HEK293T (cell line): ENCODE data around the gene C15orf39.
A peak's percentile ranks its signal among the peaks of the same experiment; 100 is the strongest.

ENCODE experiments used
- CTCF ChIA-PET: fragments of 350-600 bp; formaldehyde crosslinking; extraction: SDS; loops from one replicate; lab custom pipeline; 2021; ENCODE audit warnings: antibody characterized with exemption, inconsistent platforms; lab: Yijun Ruan, JAX
- POLR2A ChIA-PET: fragments of 350-600 bp; formaldehyde crosslinking; extraction: SDS; loops from one replicate; lab custom pipeline; 2020; ENCODE audit warnings: antibody characterized with exemption, inconsistent platforms; lab: Yijun Ruan, JAX
- DNase-seq: peaks from one replicate; pipeline ENCODE4 v3.0.0; 2012; ENCODE audit warnings: mixed read lengths; ENCODE audit errors: extremely low spot score
- ARNT ChIP-seq: fragments of 450-650 bp; IDR thresholded peaks from 2 replicates; pipeline ENCODE4 v1.6.1; 2017; ENCODE audit warnings: mild to moderate bottlenecking
- BHLHE40 ChIP-seq: fragments of 450-650 bp; IDR thresholded peaks from 2 replicates; pipeline ENCODE4 v1.6.1; 2016; ENCODE audit warnings: mild to moderate bottlenecking, moderate library complexity, borderline replicate concordance
- CTBP1 ChIP-seq: fragments of 450-650 bp; IDR thresholded peaks from 2 replicates; pipeline ENCODE4 v1.6.1; 2016; ENCODE audit warnings: borderline replicate concordance
- ELF4 ChIP-seq: fragments of 450-650 bp; IDR thresholded peaks from 2 replicates; pipeline ENCODE4 v1.6.1; 2017; ENCODE audit warnings: antibody characterized with exemption
- FOXA1 ChIP-seq: fragments of 450-650 bp; IDR thresholded peaks from 2 replicates; pipeline ENCODE4 v1.6.1; 2016; ENCODE audit warnings: mild to moderate bottlenecking
- FOXK2 ChIP-seq: fragments of 450-650 bp; IDR thresholded peaks from 2 replicates; pipeline ENCODE4 v1.6.1; 2016; ENCODE audit warnings: mild to moderate bottlenecking
- FOXM1 ChIP-seq: fragments of 450-650 bp; IDR thresholded peaks from 2 replicates; pipeline ENCODE4 v1.6.1; 2017; ENCODE audit warnings: mild to moderate bottlenecking, borderline replicate concordance
- HDGF ChIP-seq: fragments of 450-650 bp; IDR thresholded peaks from 2 replicates; pipeline ENCODE4 v1.6.1; 2017; ENCODE audit warnings: antibody characterized with exemption, borderline replicate concordance
- L3MBTL2 ChIP-seq: fragments of 450-650 bp; conservative IDR thresholded peaks from 2 replicates; pipeline ENCODE4 v1.6.1; 2016; ENCODE audit warnings: mild to moderate bottlenecking
- LEF1 ChIP-seq: fragments of 450-650 bp; IDR thresholded peaks from 2 replicates; pipeline ENCODE4 v1.6.1; 2017; ENCODE audit warnings: mild to moderate bottlenecking, borderline replicate concordance
- NFRKB ChIP-seq: fragments of 450-650 bp; IDR thresholded peaks from 2 replicates; pipeline ENCODE4 v1.6.1; 2016; ENCODE audit warnings: mild to moderate bottlenecking, moderate library complexity
- PKNOX1 ChIP-seq: fragments of 450-650 bp; IDR thresholded peaks from 2 replicates; pipeline ENCODE4 v1.6.1; 2016
- SP1 ChIP-seq: fragments of 450-650 bp; IDR thresholded peaks from 2 replicates; pipeline ENCODE4 v1.6.1; 2017
- SUZ12 ChIP-seq: fragments of 450-650 bp; IDR thresholded peaks from 2 replicates; pipeline ENCODE4 v1.6.1; 2016; ENCODE audit warnings: mild to moderate bottlenecking
- TARDBP ChIP-seq: fragments of 450-650 bp; IDR thresholded peaks from 2 replicates; pipeline ENCODE4 v1.6.1; 2016
- ZNF384 ChIP-seq: fragments of 450-650 bp; IDR thresholded peaks from 2 replicates; pipeline ENCODE4 v1.6.1; 2016

C15orf39 gene

GRCh38 chr15:75195766-75196241 is 5.9 kb upstream of the C15orf39 start:
- DNase-seq = no peak
- POLR2A ChIA-PET = interaction anchor here (1.5 to 1.7 kb wide), 2 partner anchors 172 to 239 kb away, joined by 5 read pairs; partner anchors contain the start of genes PPCDC and RPP25
- no peak for TF ChIP-seq NFRKB
- no peak for TF ChIP-seq ARNT
- no peak for TF ChIP-seq FOXA1
- TF ChIP-seq TARDBP = no peak
- TF ChIP-seq BHLHE40 = no peak
- no peak for TF ChIP-seq LEF1
- no peak for TF ChIP-seq SUZ12
- TF ChIP-seq L3MBTL2 = no peak
- TF ChIP-seq ELF4 = no peak
- TF ChIP-seq FOXM1 = no peak
- CTCF ChIA-PET = interaction anchor here (1.9 kb wide), 1 partner anchor 13 kb away, joined by 10 read pairs; no protein-coding TSS in a partner anchor

- TF ChIP-seq PKNOX1 = no peak
- TF ChIP-seq NFRKB = no peak
- TF ChIP-seq L3MBTL2 = no peak
- no peak for TF ChIP-seq SP1
- no peak for TF ChIP-seq LEF1
- no peak for TF ChIP-seq FOXA1
- no peak for TF ChIP-seq SUZ12
- no peak for TF ChIP-seq ZNF384
- TF ChIP-seq ARNT = no peak
- TF ChIP-seq ELF4 = no peak
- TF ChIP-seq CTBP1 = no peak
- TF ChIP-seq BHLHE40 = no peak
- no peak for TF ChIP-seq FOXM1
- TF ChIP-seq HDGF = no peak
- TF ChIP-seq FOXK2 = no peak
- DNase-seq = no peak
- ChIA-PET POLR2A (interaction anchor here (1.1 to 2.3 kb wide), 4 partner anchors 15 to 240 kb away, joined by 3 to 6 read pairs (median 5); partner anchors contain the start of genes PPCDC and RPP25), CTCF (interaction anchor here (0.9 to 1.9 kb wide), 2 partner anchors 15 to 40 kb away, joined by 3 to 10 read pairs; no protein-coding TSS in a partner anchor)
These were observed 4.5 kb upstream of the C15orf39 start for GRCh38 chr15:75197062-75197630.

- TF ChIP-seq FOXA1 (no peak), ARNT (no peak), BHLHE40 (no peak), FOXK2 (no peak), SUZ12 (no peak), TARDBP (no peak), FOXM1 (no peak), LEF1 (no peak), PKNOX1 (peak; percentile 91), HDGF (no peak), NFRKB (no peak), ELF4 (no peak), L3MBTL2 (peak; percentile 75), CTBP1 (no peak)
- CTCF ChIA-PET = no interaction called here
- DNase-seq = no peak
- POLR2A ChIA-PET = interaction anchor here (0.8 to 2.3 kb wide), 6 partner anchors 17 to 441 kb away, joined by 3 to 9 read pairs (median 6); partner anchors contain the start of genes IMP3 and PPCDC
These were observed 2.9 kb upstream of the C15orf39 start for GRCh38 chr15:75198560-75199356.

GRCh38 chr15:75199357-75199940 is 2.2 kb upstream of the C15orf39 start:
- TF ChIP-seq TARDBP = no peak
- no peak for TF ChIP-seq ARNT
- TF ChIP-seq HDGF = no peak
- TF ChIP-seq PKNOX1 = no peak
- TF ChIP-seq SP1 = no peak
- TF ChIP-seq ZNF384 = no peak
- TF ChIP-seq FOXA1 = no peak
- no peak for TF ChIP-seq BHLHE40
- no peak for TF ChIP-seq FOXM1
- no peak for TF ChIP-seq LEF1
- TF ChIP-seq SUZ12 = no peak
- DNase-seq = no peak
- ChIA-PET CTCF (no interaction called here), POLR2A (interaction anchor here (0.8 to 2.0 kb wide), 6 partner anchors 18 to 176 kb away, joined by 3 to 9 read pairs (median 5); partner anchors contain the start of gene PPCDC)

GRCh38 chr15:75200391-75200764 is 1.3 kb upstream of the C15orf39 start:
- no peak for DNase-seq
- ChIA-PET POLR2A (interaction anchor here (1.0 to 1.9 kb wide), 5 partner anchors 9 to 149 kb away, joined by 3 to 20 read pairs (median 4); no protein-coding TSS in a partner anchor), CTCF (no interaction called here)
- TF ChIP-seq L3MBTL2 (no peak), HDGF (no peak), CTBP1 (no peak), ZNF384 (no peak), FOXA1 (no peak), SP1 (no peak), NFRKB (no peak), ELF4 (no peak), BHLHE40 (no peak), SUZ12 (no peak), ARNT (no peak), LEF1 (no peak), TARDBP (no peak), PKNOX1 (no peak), FOXK2 (no peak), FOXM1 (no peak)
